ENCODE results near the gene ZNF277. TPM values are rescaled to one million over a fixed set of nuclear protein-coding genes. Genes with fewer than 3 reads are reported as not detected.
A peak's percentile ranks its signal among the peaks of the same experiment; 100 is the strongest.

ZNF277 gene
- total RNA-seq, 1 experiment from 2014 or later = 13.1 TPM

DNA sequence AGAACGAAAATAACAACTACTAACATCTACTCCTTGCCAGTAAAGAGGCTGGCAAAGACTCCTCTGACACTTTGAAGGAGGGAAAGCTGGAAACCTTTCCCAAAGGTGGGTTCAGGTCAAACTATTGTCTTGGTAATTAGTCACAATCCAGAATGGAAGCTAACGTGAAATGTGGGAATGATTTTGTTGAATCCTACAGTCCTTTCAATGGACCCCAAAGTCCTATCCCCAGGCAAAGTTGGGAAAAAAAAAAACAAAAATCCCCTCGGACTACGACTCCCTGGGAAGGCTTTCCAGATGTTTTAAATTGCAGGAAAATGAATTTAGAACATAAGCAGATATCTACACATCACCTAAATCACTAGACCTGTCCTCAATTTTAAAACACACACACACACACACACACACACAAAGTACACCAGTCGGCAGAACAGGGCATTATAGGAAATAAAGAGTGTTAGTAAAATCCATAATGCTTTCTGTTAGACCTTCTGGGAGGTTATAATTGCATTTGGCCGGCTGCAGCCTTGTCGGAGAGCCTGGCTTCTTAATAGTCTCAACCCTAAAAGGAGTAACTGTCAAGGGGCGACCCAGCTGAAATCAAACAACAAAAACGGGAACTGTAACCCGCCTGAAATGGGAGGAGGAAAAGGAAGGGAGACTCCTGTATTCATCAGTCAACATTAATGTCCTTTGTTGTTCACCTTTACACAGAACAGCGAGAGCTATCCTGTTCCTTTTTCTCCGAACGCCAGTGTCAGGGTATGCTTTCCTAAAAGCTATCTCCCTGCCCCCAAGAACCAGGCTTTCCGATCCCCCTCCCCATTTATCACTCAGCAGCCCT, 1.8 kb upstream of the ZNF277 start:
- Histone ChIP-seq H3K4me2 (ENCODE audit: insufficient read depth, insufficient read length, low read length) (peak overlapping the region; percentile 99), H3K18ac (ENCODE audit: insufficient read length, low read depth, low read length) (no peak overlapping the region), H4K20me1 (ENCODE audit: control insufficient read depth, insufficient read depth, insufficient read length) (no peaks in the 10 kb centered on the region), H3K27me3 (ENCODE audit: insufficient read depth, low read length) (no peaks in the 10 kb centered on the region), H3K14ac (ENCODE audit: insufficient read depth, low read length) (no peak overlapping the region), H4K91ac (ENCODE audit: insufficient read length, low read depth, low read length) (no peak overlapping the region), H3K79me2 (ENCODE audit: insufficient read depth, low read length) (peaks cover 17% of the 10 kb centered on the region; the same call in 1 of the 2 replicates), H3K23ac (ENCODE audit: insufficient read length, low read depth, low read length) (no peak overlapping the region), H2BK20ac (ENCODE audit: low read depth, low read length, poor library complexity, severe bottlenecking) (no peak overlapping the region), H3K4me1 (ENCODE audit: insufficient read depth, low read length) (no peaks in the 10 kb centered on the region), H4K5ac (ENCODE audit: insufficient read length, low read depth, low read length) (no peak overlapping the region), H3K27ac (ENCODE audit: insufficient read length, low read depth, low read length) (no peak overlapping the region), H2AK5ac (ENCODE audit: insufficient read length, low read length) (no peak overlapping the region), H2BK120ac (ENCODE audit: low read depth, low read length, poor library complexity, severe bottlenecking) (no peak overlapping the region), H2BK12ac (ENCODE audit: insufficient read length, low read depth, low read length) (no peak overlapping the region), H2AFZ (ENCODE audit: low read length) (no peak overlapping the region), H3K4ac (ENCODE audit: low read depth, low read length) (no peak overlapping the region), H3T11ph (ENCODE audit: low read length) (no peak overlapping the region), H3K9ac (ENCODE audit: extremely low read depth, insufficient read length, low read length) (peak overlapping the region; percentile 49), H3K79me1 (ENCODE audit: insufficient read depth, low read depth, low read length, poor library complexity, severe bottlenecking) (no peaks in the 10 kb centered on the region), H2BK5ac (ENCODE audit: insufficient read length, low read length) (no peak overlapping the region), H4K8ac (replicated peaks; ENCODE audit: insufficient read length, low read depth, low read length) (no peak overlapping the region), H3K23me2 (ENCODE audit: insufficient read length, low read depth, low read length, poor library complexity, severe bottlenecking) (peaks cover 28% of the 10 kb centered on the region), H2BK15ac (ENCODE audit: low read depth, low read length) (no peak overlapping the region), H3K9me3 (ENCODE audit: control insufficient read depth, low read depth, low read length) (no peaks in the 10 kb centered on the region), H3K56ac (ENCODE audit: insufficient read length, low read depth, low read length) (no peak overlapping the region)
- Mint-ChIP-seq H3K4me1 (peaks cover 29 to 30% of the 10 kb centered on the region in 2 experiments), H3K27ac (peak overlapping the region in 1 of 3 experiments; percentile 96; a peak in 2 of 7 replicates), H3K9me3 (no peaks in the 10 kb centered on the region; a peak in 1 of 5 replicates), H3K36me3 (ENCODE audit: insufficient read depth in 1 of 3, low read depth in 3 of 3) (no peaks in the 10 kb centered on the region; a peak in 1 of 7 replicates), H3K4me3 (peak overlapping the region; percentile 95), H3K27me3 (ENCODE audit: low read depth) (peaks cover 25% of the 10 kb centered on the region)
- TF ChIP-seq, protein P1, sequence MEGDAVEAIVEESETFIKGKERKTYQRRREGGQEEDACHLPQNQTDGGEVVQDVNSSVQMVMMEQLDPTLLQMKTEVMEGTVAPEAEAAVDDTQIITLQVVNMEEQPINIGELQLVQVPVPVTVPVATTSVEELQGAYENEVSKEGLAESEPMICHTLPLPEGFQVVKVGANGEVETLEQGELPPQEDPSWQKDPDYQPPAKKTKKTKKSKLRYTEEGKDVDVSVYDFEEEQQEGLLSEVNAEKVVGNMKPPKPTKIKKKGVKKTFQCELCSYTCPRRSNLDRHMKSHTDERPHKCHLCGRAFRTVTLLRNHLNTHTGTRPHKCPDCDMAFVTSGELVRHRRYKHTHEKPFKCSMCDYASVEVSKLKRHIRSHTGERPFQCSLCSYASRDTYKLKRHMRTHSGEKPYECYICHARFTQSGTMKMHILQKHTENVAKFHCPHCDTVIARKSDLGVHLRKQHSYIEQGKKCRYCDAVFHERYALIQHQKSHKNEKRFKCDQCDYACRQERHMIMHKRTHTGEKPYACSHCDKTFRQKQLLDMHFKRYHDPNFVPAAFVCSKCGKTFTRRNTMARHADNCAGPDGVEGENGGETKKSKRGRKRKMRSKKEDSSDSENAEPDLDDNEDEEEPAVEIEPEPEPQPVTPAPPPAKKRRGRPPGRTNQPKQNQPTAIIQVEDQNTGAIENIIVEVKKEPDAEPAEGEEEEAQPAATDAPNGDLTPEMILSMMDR (conservative IDR thresholded peaks at IDR 0.05) = no peak
- DNase-seq = no peak
- WGBS (ENCODE audit: extremely low coverage, insufficient read length, low lambda C conversion rate) = no CpG with 5 or more reads among the region's 14 CpGs

Measured in H9 (cell line).